Midbrain (tissue), 1 donor: Measurements from ENCODE around the gene SLC16A6.
"Not testable (repeated sequence)": the region's sequence is repeated elsewhere in the genome, so short reads cannot be mapped to it uniquely, and the experiment has no call there.

Source experiments
- DNase-seq: peaks from one replicate; lab custom pipeline; 2025; lab: John Stamatoyannopoulos, UW

The SLC16A6 gene

GRCh38 chr17:68220186-68220585 lies 70.7 kb downstream of the SLC16A6 start:
- not testable (repeated sequence) for DNase-seq

- DNase-seq, result not testable (repeated sequence)
These were observed 71.5 kb downstream of the SLC16A6 start for GRCh38 chr17:68219429-68219828.
